CD14-positive monocyte (primary cell): ENCODE results near the gene ZDHHC7. TPM values are rescaled to one million over a fixed set of nuclear protein-coding genes. Genes with fewer than 3 reads are reported as not detected.
A peak's percentile ranks its signal among the peaks of the same experiment; 100 is the strongest.

Experiments used
- DNase-seq, 3 donors: peaks; one replicate each; pipeline ENCODE4 v3.0.0-alpha.2; 2011 to 2022
- H2AFZ ChIP-seq: 2 replicates; pipeline ENCODE4 v1.6.0; 2012; ENCODE audit warnings: mild to moderate bottlenecking, low read depth, low read length, inconsistent platforms; ENCODE audit not compliant: insufficient read depth, poor library complexity, severe bottlenecking
- H3K27ac ChIP-seq, 2 donors: 1 replicate in 1 of 2; 2 replicates in 1 of 2; pipeline ENCODE4 v1.5.1; 2012 to 2013; ENCODE audit warnings: low read length in 2 of 2, control low read depth in 1 of 2, inconsistent platforms in 1 of 2, low read depth in 1 of 2, mild to moderate bottlenecking in 1 of 2
- H3K27me3 ChIP-seq, 2 donors: one replicate each; pipeline versions ENCODE4 v1.6.0 to v1.6.1; 2011 to 2013; ENCODE audit warnings: low read length in 2 of 2; ENCODE audit not compliant: control insufficient read depth in 2 of 2, insufficient read depth in 2 of 2
- H3K36me3 ChIP-seq, 2 donors: replicated peaks in 1 of 2; 1 replicate in 1 of 2; 2 replicates in 1 of 2; pipeline versions ENCODE4 v1.5.1 to v1.6.1; 2012 to 2013; ENCODE audit warnings: low read length in 2 of 2, control low read depth in 1 of 2, inconsistent platforms in 1 of 2, mild to moderate bottlenecking in 1 of 2; ENCODE audit not compliant: insufficient read depth in 2 of 2, control insufficient read depth in 1 of 2
- H3K4me1 ChIP-seq, 2 donors: 1 replicate in 1 of 2; 2 replicates in 1 of 2; pipeline versions ENCODE4 v1.5.1 to v1.6.1; 2012 to 2013; ENCODE audit warnings: low read length in 2 of 2, control low read depth in 1 of 2, inconsistent platforms in 1 of 2, mild to moderate bottlenecking in 1 of 2, moderate library complexity in 1 of 2; ENCODE audit not compliant: insufficient read depth in 2 of 2, control insufficient read depth in 1 of 2
- H3K4me2 ChIP-seq: replicated peaks from 2 replicates; pipeline ENCODE3; 2012; ENCODE audit warnings: low read length, moderate library complexity, mild to moderate bottlenecking; ENCODE audit not compliant: poor library complexity, severe bottlenecking; ENCODE audit errors: extremely low read depth
- H3K4me3 ChIP-seq, 3 experiments: fragments of 200-600 bp in 1 of 3; sonication (generic) in 1 of 3; replicated peaks in 1 of 3; 1 replicate in 2 of 3; 2 replicates in 1 of 3; pipeline ENCODE4 v1.5.1; 2011 to 2013; ENCODE audit warnings: low read length in 3 of 3, mild to moderate bottlenecking in 3 of 3, control low read depth in 2 of 3, low read depth in 2 of 3, inconsistent platforms in 1 of 3, moderate library complexity in 1 of 3
- H3K79me2 ChIP-seq: 2 replicates; pipeline ENCODE4 v1.6.0; 2012; ENCODE audit warnings: mild to moderate bottlenecking, control low read depth, inconsistent platforms, low read length, moderate library complexity; ENCODE audit not compliant: insufficient read depth
- H3K9ac ChIP-seq: 2 replicates; pipeline ENCODE4 v1.6.0; 2017; ENCODE audit warnings: low read length, mild to moderate bottlenecking; ENCODE audit not compliant: insufficient read depth, poor library complexity, severe bottlenecking
- H3K9me3 ChIP-seq, 2 donors: replicated peaks in 1 of 2; 1 replicate in 1 of 2; 2 replicates in 1 of 2; pipeline versions ENCODE4 v1.5.1 to v1.6.1; 2012 to 2013; ENCODE audit warnings: low read length in 2 of 2, control low read depth in 1 of 2; ENCODE audit not compliant: control insufficient read depth in 1 of 2, insufficient read depth in 1 of 2
- H4K20me1 ChIP-seq: 2 replicates; pipeline ENCODE4 v1.6.0; 2012; ENCODE audit warnings: mild to moderate bottlenecking, low read length, control low read depth, moderate library complexity; ENCODE audit not compliant: insufficient read depth
- H3K27ac Mint-ChIP-seq, 7 donors: one replicate each; pipeline ENCODE4 v1.8.0; 2020; ENCODE audit warnings: mild to moderate bottlenecking in 7 of 7, mixed read lengths in 7 of 7, moderate library complexity in 6 of 7, inconsistent platforms in 2 of 7
- H3K27me3 Mint-ChIP-seq, 3 donors: one replicate each; pipeline ENCODE4 v1.8.0; 2021 to 2022; ENCODE audit warnings: low read depth in 3 of 3, mild to moderate bottlenecking in 3 of 3, mixed read lengths in 3 of 3, moderate library complexity in 3 of 3, inconsistent platforms in 1 of 3
- H3K36me3 Mint-ChIP-seq, 2 donors: one replicate each; pipeline ENCODE4 v1.8.0; 2020; ENCODE audit warnings: mixed read lengths in 2 of 2, inconsistent platforms in 1 of 2, mild to moderate bottlenecking in 1 of 2
- H3K4me1 Mint-ChIP-seq: one replicate; pipeline ENCODE4 v1.8.0; 2020; ENCODE audit warnings: mild to moderate bottlenecking, mixed read lengths
- H3K4me3 Mint-ChIP-seq, 2 donors: one replicate each; pipeline ENCODE4 v1.8.0; 2020; ENCODE audit warnings: mild to moderate bottlenecking in 2 of 2, mixed read lengths in 2 of 2, moderate library complexity in 1 of 2
- H3K9me3 Mint-ChIP-seq, 7 donors: one replicate each; pipeline ENCODE4 v1.8.0; 2020 to 2022; ENCODE audit warnings: mixed read lengths in 7 of 7, mild to moderate bottlenecking in 6 of 7, moderate library complexity in 6 of 7, inconsistent platforms in 2 of 7
- CTCF ChIP-seq: fragments of 200-600 bp; IDR thresholded peaks from one replicate; pipeline ENCODE4 v1.8.0; 2022; ENCODE audit warnings: antibody characterized with exemption, mild to moderate bottlenecking
- WGBS: methylation state at CpG from one replicate; pipeline ENCODE4 v1.1.5; 2013; ENCODE audit warnings: missing lambda C conversion rate; ENCODE audit not compliant: insufficient coverage; 5-methylcytosine and 5-hydroxymethylcytosine counted together
- intact Hi-C, 2 donors: fragments of 100-400 bp; cut with micrococcal nuclease; formaldehyde crosslinking; loops; one replicate each; pipeline versions ENCODE4 v1.15.0 to v1.15.1; 2023
- polyA plus RNA-seq, 3 donors: library from polyadenylated mRNA; depleted of rRNA in 1 of 3; unstranded in 2 of 3; stranded (reverse) in 1 of 3; fragments of 300-500 nt in 2 of 3; fragments of >200 nt in 1 of 3; fragmentation: Illumina TruSeq in 2 of 3; gene quantifications; 1 replicate in 2 of 3; 2 replicates in 1 of 3; pipeline ENCODE4 v1.2.3, GENCODE V29; 2012 to 2021

ZDHHC7 gene
- polyA plus RNA-seq, 3 donors, result 99.7 to 189 (median 129) TPM

GRCh38 chr16:84979516-84979915 lies 31.8 kb downstream of the ZDHHC7 start:
- peaks cover 49 to 54% of the 10 kb centered on the region in 2 donors for H3K4me1 ChIP-seq
- H3K9me3 ChIP-seq, result no peaks in the 10 kb centered on the region
- no peak for TF ChIP-seq CTCF
- no peak for DNase-seq
- Mint-ChIP-seq H3K9me3 (peaks cover 0 to 2% (median 0%) of the 10 kb centered on the region in 7 donors), H3K36me3 (peaks cover 82 to 94% of the 10 kb centered on the region in 2 donors), H3K27me3 (peaks cover 0 to 4% (median 2%) of the 10 kb centered on the region in 3 donors), H3K27ac (no peak overlapping the region), H3K4me3 (no peak overlapping the region), H3K4me1 (peaks cover 47% of the 10 kb centered on the region)
- no peak overlapping the region for H3K4me2 ChIP-seq
- no peak overlapping the region for H3K9ac ChIP-seq
- no peak overlapping the region for H2AFZ ChIP-seq
- no CpG with 5 or more reads among the region's 4 CpGs for WGBS
- intact Hi-C loops, result loop anchor here in 1 of 2 donors (5.0 to 10.0 kb wide), 2 partner anchors 33 to 305 kb away; partner anchors contain the start of gene ZDHHC7
- no peak overlapping the region for H3K27ac ChIP-seq
- peaks cover 74 to 87% of the 10 kb centered on the region in 2 donors for H3K36me3 ChIP-seq
- H4K20me1 ChIP-seq, result peaks cover 71% of the 10 kb centered on the region
- no peaks in the 10 kb centered on the region for H3K27me3 ChIP-seq
- no peak overlapping the region for H3K4me3 ChIP-seq
- peaks cover 68% of the 10 kb centered on the region for H3K79me2 ChIP-seq

DNA sequence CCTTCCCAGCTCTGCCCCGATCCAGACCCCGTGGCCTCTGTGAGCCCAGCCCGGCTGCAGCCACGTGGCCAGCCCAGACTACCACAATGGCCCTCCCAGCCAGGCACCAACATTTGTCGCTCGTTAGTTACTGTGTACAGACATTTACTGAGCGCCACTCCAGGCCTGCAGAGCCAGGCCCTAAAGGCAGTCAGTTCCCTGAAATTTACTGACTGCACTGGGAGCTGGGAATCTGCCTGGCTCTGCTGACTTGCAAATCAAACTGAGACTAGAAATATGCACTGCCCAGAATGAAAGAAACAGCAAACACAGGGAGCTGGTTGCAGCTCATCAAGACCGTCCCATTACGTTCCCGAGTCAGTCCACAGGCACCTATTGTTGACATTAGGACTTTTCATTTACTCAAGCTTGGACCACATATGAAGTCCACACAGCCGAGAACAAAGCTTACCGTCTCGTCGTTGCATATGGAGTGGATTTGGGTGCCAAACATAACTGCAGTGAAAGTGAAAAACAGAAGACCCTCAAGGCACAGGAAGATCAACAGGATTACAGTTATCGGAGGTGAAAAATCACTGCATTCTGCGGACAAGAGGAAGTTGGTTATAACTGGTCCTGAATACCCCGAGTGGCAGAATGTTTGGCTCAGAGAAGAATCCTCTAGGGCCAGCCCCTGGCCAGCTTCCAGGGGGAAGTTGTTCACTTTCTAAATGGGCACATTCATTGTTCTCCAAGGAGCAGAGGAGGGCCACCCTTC lies 34.5 kb downstream of the ZDHHC7 start:
- Mint-ChIP-seq H3K9me3 (no peaks in the 10 kb centered on the region), H3K36me3 (peaks cover 77 to 85% of the 10 kb centered on the region in 2 donors), H3K4me1 (peaks cover 46% of the 10 kb centered on the region), H3K27ac (peak overlapping the region; percentile 36 to 87 (median 72)), H3K27me3 (peaks cover 0 to 2% (median 1%) of the 10 kb centered on the region in 3 donors), H3K4me3 (peak overlapping the region in 1 of 2 donors; percentile 56)
- Histone ChIP-seq H3K4me3 (peak overlapping the region in 1 of 3 experiments; percentile 18), H3K4me2 (peak overlapping the region; percentile 16), H3K9ac (no peak overlapping the region), H3K9me3 (no peaks in the 10 kb centered on the region), H3K27me3 (no peaks in the 10 kb centered on the region), H3K79me2 (peaks cover 52% of the 10 kb centered on the region), H3K36me3 (peaks cover 80 to 88% of the 10 kb centered on the region in 2 donors), H2AFZ (no peak overlapping the region), H3K4me1 (peaks cover 38 to 47% of the 10 kb centered on the region in 2 donors), H4K20me1 (peaks cover 76% of the 10 kb centered on the region), H3K27ac (peak overlapping the region in 1 of 2 donors; percentile 71)
- TF ChIP-seq CTCF, result no peak
- WGBS, result 83% methylated on average over 12 of the region's 17 CpGs
- intact Hi-C loops, result loop anchor here in 1 of 2 donors (5.0 to 10.0 kb wide), 2 partner anchors 35 to 302 kb away; partner anchors contain the start of gene ZDHHC7
- DNase-seq, result peak in 2 of 3 donors; percentile 44 to 52
